ENCODE data around the gene APCDD1.

DNA sequence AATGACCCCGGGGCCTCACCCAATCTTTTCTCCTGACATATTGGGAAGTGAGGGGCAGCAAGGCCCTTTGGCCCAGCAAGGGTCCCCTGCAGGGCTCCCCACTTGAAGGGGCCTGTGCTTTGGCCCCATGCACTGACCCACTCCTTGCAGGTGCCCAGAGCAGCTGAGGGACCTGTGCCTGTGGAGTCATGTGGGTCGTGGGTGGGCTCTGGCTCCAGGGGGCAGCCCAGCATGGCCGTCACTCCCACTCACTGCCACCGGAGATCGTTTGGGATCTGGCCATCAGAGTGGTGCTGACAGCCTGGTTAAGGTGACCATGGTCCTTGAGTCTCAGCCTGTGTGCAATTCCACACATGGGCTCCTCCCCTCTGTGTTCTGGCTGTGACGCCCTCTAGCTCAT lies 31.7 kb upstream of the APCDD1 start:
- TF ChIP-seq, protein P1, sequence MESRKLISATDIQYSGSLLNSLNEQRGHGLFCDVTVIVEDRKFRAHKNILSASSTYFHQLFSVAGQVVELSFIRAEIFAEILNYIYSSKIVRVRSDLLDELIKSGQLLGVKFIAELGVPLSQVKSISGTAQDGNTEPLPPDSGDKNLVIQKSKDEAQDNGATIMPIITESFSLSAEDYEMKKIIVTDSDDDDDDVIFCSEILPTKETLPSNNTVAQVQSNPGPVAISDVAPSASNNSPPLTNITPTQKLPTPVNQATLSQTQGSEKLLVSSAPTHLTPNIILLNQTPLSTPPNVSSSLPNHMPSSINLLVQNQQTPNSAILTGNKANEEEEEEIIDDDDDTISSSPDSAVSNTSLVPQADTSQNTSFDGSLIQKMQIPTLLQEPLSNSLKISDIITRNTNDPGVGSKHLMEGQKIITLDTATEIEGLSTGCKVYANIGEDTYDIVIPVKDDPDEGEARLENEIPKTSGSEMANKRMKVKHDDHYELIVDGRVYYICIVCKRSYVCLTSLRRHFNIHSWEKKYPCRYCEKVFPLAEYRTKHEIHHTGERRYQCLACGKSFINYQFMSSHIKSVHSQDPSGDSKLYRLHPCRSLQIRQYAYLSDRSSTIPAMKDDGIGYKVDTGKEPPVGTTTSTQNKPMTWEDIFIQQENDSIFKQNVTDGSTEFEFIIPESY (IDR thresholded peaks at IDR 0.05; ENCODE audit: borderline replicate concordance, low read depth), result no peak
- no peak for TF ChIP-seq SIN3A (IDR thresholded peaks at IDR 0.05; ENCODE audit: borderline replicate concordance, low read depth, low read length)
- no peak for TF ChIP-seq REST (IDR thresholded peaks at IDR 0.05; ENCODE audit: low read depth, low read length)
- TF ChIP-seq PBX3 (IDR thresholded peaks at IDR 0.05), result no peak
- TF ChIP-seq CTCF (IDR thresholded peaks at IDR 0.05), result no peak
